ENCODE measurements around the gene COMMD9.

The COMMD9 gene

DNA sequence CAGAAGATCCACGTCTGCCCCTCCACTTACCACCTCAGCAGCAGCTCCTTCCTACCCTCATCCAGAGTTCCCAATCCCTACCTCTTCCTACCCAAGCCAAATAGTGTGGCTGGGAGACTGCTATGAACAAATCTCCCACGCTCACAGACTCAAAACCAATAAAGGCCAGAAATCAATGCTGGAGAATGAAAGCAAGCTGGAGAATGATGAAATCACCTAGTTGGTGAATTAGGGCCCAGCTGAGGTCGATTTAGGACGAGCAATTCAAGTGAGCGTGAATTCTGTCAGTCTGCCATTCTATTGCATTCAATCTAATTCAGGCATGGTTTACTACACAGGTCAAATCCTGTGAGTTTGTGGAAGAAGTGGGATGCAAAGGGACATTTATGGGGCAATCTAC, 22.5 kb downstream of the COMMD9 start:
- TF ChIP-seq, protein P1, sequence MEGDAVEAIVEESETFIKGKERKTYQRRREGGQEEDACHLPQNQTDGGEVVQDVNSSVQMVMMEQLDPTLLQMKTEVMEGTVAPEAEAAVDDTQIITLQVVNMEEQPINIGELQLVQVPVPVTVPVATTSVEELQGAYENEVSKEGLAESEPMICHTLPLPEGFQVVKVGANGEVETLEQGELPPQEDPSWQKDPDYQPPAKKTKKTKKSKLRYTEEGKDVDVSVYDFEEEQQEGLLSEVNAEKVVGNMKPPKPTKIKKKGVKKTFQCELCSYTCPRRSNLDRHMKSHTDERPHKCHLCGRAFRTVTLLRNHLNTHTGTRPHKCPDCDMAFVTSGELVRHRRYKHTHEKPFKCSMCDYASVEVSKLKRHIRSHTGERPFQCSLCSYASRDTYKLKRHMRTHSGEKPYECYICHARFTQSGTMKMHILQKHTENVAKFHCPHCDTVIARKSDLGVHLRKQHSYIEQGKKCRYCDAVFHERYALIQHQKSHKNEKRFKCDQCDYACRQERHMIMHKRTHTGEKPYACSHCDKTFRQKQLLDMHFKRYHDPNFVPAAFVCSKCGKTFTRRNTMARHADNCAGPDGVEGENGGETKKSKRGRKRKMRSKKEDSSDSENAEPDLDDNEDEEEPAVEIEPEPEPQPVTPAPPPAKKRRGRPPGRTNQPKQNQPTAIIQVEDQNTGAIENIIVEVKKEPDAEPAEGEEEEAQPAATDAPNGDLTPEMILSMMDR (conservative IDR thresholded peaks at IDR 0.05; ENCODE audit: low read depth, low read length), result no peak
- DNase-seq (ENCODE audit: low read depth), result no peak
- no peak overlapping the region for H3K4me3 ChIP-seq (ENCODE audit: low read length)

DNA sequence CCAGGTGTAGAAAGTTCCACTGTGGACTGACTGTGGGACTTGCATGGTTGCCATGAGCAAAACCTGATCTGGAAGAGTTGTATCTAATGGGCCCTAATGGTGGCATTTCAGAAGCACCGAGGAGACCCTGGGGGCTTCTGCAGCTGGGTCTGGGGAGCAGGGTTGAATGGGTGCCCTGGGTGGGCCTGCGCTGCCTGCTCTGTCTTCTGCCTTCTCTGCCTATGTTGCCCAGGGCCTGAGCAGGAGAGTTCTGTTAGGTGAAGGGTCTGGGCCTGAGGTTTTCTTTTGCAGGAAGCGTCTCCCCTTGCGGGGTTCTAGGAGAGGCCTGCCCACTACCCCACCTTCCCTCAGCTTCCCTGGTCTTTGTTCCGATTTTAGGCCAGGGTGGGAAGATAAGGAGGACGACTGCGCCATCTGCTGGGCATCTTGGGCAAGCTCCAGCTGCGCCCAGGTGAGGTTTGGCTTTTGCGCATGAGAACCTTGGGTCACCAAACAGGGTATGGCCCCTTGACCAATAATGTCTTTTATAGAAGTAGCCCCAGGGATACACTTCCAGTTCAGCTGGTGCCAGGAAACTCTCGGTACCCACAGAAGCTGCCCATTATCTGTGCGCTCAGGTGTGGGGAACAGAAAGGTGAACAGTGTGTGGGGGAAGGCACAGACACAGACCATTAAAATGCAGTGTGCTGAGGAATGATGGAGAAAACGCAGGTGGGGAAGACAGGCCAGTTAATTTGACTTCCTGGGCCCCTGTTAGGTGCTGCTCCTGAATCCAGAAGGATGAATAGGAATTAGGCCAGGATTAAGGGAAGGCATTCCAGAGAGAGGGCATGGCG, 23.2 kb downstream of the COMMD9 start:
- DNase-seq (ENCODE audit: low read depth), result no peak
- TF ChIP-seq, protein P1 (conservative IDR thresholded peaks at IDR 0.05; ENCODE audit: low read depth, low read length), result peak; percentile 91
- H3K4me3 ChIP-seq (ENCODE audit: low read length), result no peak overlapping the region

DNA sequence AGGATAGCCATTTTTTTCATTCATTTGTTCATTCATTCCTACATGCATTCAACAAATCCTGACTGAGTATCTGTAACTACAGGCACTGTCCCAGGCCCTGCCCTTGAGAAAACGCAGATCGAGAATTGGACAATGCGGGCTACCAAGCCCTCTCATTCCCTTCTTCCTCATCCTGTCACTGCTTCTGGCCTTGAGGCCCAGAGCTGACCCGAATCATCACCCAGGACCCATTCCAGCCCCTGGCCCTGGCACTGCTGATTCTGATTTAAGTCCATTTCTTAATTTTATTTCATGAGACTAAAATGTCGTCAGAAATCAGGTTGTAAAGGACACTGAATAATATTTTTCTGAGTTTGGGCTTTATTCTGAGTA, 24.3 kb downstream of the COMMD9 start:
- H3K4me3 ChIP-seq (ENCODE audit: low read length), result no peak overlapping the region
- TF ChIP-seq, protein P1 (conservative IDR thresholded peaks at IDR 0.05; ENCODE audit: low read depth, low read length), result no peak
- no peak for DNase-seq (ENCODE audit: low read depth)

GRCh38 chr11:36264011-36264972, 24.9 kb downstream of the COMMD9 start:
- no peak for DNase-seq (ENCODE audit: low read depth)
- TF ChIP-seq, protein P1 (conservative IDR thresholded peaks at IDR 0.05; ENCODE audit: low read depth, low read length), result no peak
- no peak overlapping the region for H3K4me3 ChIP-seq (ENCODE audit: low read length)

- DNase-seq (ENCODE audit: low read depth), result no peak
- no peak overlapping the region for H3K4me3 ChIP-seq (ENCODE audit: low read length)
- TF ChIP-seq, protein P1 (conservative IDR thresholded peaks at IDR 0.05; ENCODE audit: low read depth, low read length), result no peak
Observed at GRCh38 chr11:36261094-36261493, 28.1 kb downstream of the COMMD9 start.

- TF ChIP-seq, protein P1 (conservative IDR thresholded peaks at IDR 0.05; ENCODE audit: low read depth, low read length), result peak; percentile 86
Observed at GRCh38 chr11:36258730-36259360, 30.4 kb downstream of the COMMD9 start.

More at GRCh38 chr11:36258730-36259360, 30.4 kb downstream of the COMMD9 start:
- DNase-seq (ENCODE audit: low read depth), result peak; percentile 46
- H3K4me3 ChIP-seq (ENCODE audit: low read length), result no peak overlapping the region
